WTC11 (cell line): ENCODE results near the gene APBA1. TPM values are rescaled to one million over a fixed set of nuclear protein-coding genes. Genes with fewer than 3 reads are reported as not detected.

Experiments
- ATAC-seq: fragments of 200-7000 bp; cut with Tn5 transposase; 2 replicates; pipeline ENCODE4 v1.10.0; 2021; ENCODE audit warnings: mild to moderate bottlenecking, moderate library complexity
- CTCF ChIA-PET: fragments of 300-600 bp; sonication (Branson Sonifier 250); formaldehyde crosslinking; loops from one replicate; lab custom pipeline; 2021; ENCODE audit warnings: antibody characterized with exemption; lab: Charles Lee
- POLR2A ChIA-PET: fragments of 350-600 bp; sonication (Branson Sonifier 250); formaldehyde crosslinking; loops from one replicate; lab custom pipeline; 2021; ENCODE audit warnings: antibody characterized with exemption; lab: Charles Lee
- DNase-seq: peaks from one replicate; pipeline ENCODE4 v3.0.0; 2021; ENCODE audit warnings: low spot score
- H3K27ac Mint-ChIP-seq: 2 replicates; pipeline ENCODE4 v1.8.0; 2021; ENCODE audit warnings: mixed read lengths
- H3K27me3 Mint-ChIP-seq: 2 replicates; pipeline ENCODE4 v1.8.0; 2021; ENCODE audit warnings: low read depth, mild to moderate bottlenecking, moderate library complexity, mixed read lengths
- H3K36me3 Mint-ChIP-seq: 2 replicates; pipeline ENCODE4 v1.8.0; 2021; ENCODE audit warnings: mixed read lengths
- H3K4me1 Mint-ChIP-seq: 2 replicates; pipeline ENCODE4 v1.8.0; 2022; ENCODE audit warnings: mixed read lengths
- H3K4me3 Mint-ChIP-seq: 2 replicates; pipeline ENCODE4 v1.8.0; 2021; ENCODE audit warnings: mild to moderate bottlenecking, moderate library complexity, mixed read lengths
- H3K9me3 Mint-ChIP-seq: 2 replicates; pipeline ENCODE4 v1.8.0; 2021; ENCODE audit warnings: mixed read lengths
- AFF4 ChIP-seq: sonication (generic); formaldehyde crosslinking; IDR thresholded peaks from 2 replicates; pipeline ENCODE4 v1.8.1; 2023; ENCODE audit warnings: mild to moderate bottlenecking, missing genetic modification reagents, borderline replicate concordance
- CREB1 ChIP-seq: sonication (generic); formaldehyde crosslinking; IDR thresholded peaks from 2 replicates; pipeline ENCODE4 v1.8.0; 2023; ENCODE audit warnings: mild to moderate bottlenecking, missing genetic modification reagents
- CTCF ChIP-seq: fragments of 200-600 bp; IDR thresholded peaks from 2 replicates; pipeline ENCODE4 v1.8.0; 2022; ENCODE audit warnings: antibody characterized with exemption
- E2F1 ChIP-seq: sonication (generic); formaldehyde crosslinking; IDR thresholded peaks from 2 replicates; pipeline ENCODE4 v1.8.0; 2022; ENCODE audit warnings: mild to moderate bottlenecking, missing genetic modification reagents
- ELF4 ChIP-seq: sonication (generic); formaldehyde crosslinking; IDR thresholded peaks from 2 replicates; pipeline ENCODE4 v1.8.1; 2022; ENCODE audit warnings: low read depth, mild to moderate bottlenecking, moderate library complexity, missing genetic modification reagents
- FOXP1 ChIP-seq: sonication (generic); formaldehyde crosslinking; IDR thresholded peaks from 2 replicates; pipeline ENCODE4 v1.8.0; 2022; ENCODE audit warnings: missing genetic modification reagents, mild to moderate bottlenecking, moderate library complexity, borderline replicate concordance
- JAZF1 ChIP-seq: fragments of 250-450 bp; sonication (Bioruptor Pico); IDR thresholded peaks from 2 replicates; pipeline ENCODE4 v1.9.0; 2021; ENCODE audit warnings: moderate library complexity, mild to moderate bottlenecking, inconsistent platforms
- MLX ChIP-seq: sonication (generic); formaldehyde crosslinking; IDR thresholded peaks from 2 replicates; pipeline ENCODE4 v1.8.1; 2023; ENCODE audit warnings: mild to moderate bottlenecking, missing genetic modification reagents, moderate library complexity
- NFATC4 ChIP-seq: fragments of 250-450 bp; sonication (Bioruptor Pico); IDR thresholded peaks from 2 replicates; pipeline ENCODE4 v1.9.0; 2021; ENCODE audit warnings: mild to moderate bottlenecking
- NR2C2 ChIP-seq: sonication (generic); formaldehyde crosslinking; IDR thresholded peaks from 2 replicates; pipeline ENCODE4 v1.8.0; 2022; ENCODE audit warnings: mild to moderate bottlenecking, missing genetic modification reagents
- OVOL2 ChIP-seq: fragments of 250-450 bp; sonication (Bioruptor Pico); IDR thresholded peaks from 2 replicates; pipeline ENCODE4 v1.9.0; 2021; ENCODE audit warnings: mild to moderate bottlenecking, borderline replicate concordance
- PRRX2 ChIP-seq: fragments of 250-450 bp; sonication (Bioruptor Pico); IDR thresholded peaks from 2 replicates; pipeline ENCODE4 v1.8.0; 2021; ENCODE audit warnings: mild to moderate bottlenecking
- SMAD4 ChIP-seq: sonication (generic); formaldehyde crosslinking; IDR thresholded peaks from 2 replicates; pipeline ENCODE4 v1.8.0; 2022; ENCODE audit warnings: mild to moderate bottlenecking, missing genetic modification reagents
- SP1 ChIP-seq: sonication (generic); formaldehyde crosslinking; conservative IDR thresholded peaks from 2 replicates; pipeline ENCODE4 v1.8.1; 2022; ENCODE audit warnings: missing genetic modification reagents
- ZBTB43 ChIP-seq: sonication (generic); formaldehyde crosslinking; IDR thresholded peaks from 2 replicates; pipeline ENCODE4 v1.8.1; 2023; ENCODE audit warnings: mild to moderate bottlenecking, missing genetic modification reagents
- ZNF232 ChIP-seq: sonication (generic); formaldehyde crosslinking; IDR thresholded peaks from 2 replicates; pipeline ENCODE4 v1.8.0; 2022; ENCODE audit warnings: mild to moderate bottlenecking, missing genetic modification reagents
- ZNF263 ChIP-seq: sonication (generic); formaldehyde crosslinking; IDR thresholded peaks from 2 replicates; pipeline ENCODE4 v1.8.1; 2022; ENCODE audit warnings: low read depth, mild to moderate bottlenecking, moderate library complexity, missing genetic modification reagents
- total RNA-seq: library from RNA; stranded (reverse); gene quantifications from 3 replicates; pipeline ENCODE4 v1.2.3, GENCODE V29; 2021

The APBA1 gene
- total RNA-seq, 1 experiment from 2014 or later, result 0.94 TPM

GRCh38 chr9:69425136-69425801 lies 246.9 kb downstream of the APBA1 start (continued):
- TF ChIP-seq MLX (CRISPR knock-in tag), result no peak
- TF ChIP-seq, all 79 proteins: peak for 0

GRCh38 chr9:69421908-69422801 lies 250.0 kb downstream of the APBA1 start:
- Mint-ChIP-seq H3K9me3 (peaks cover 32% of the 10 kb centered on the region), H3K36me3 (peaks cover 30% of the 10 kb centered on the region), H3K4me3 (no peak overlapping the region), H3K27me3 (peaks cover 8% of the 10 kb centered on the region; the same call in 1 of the 2 replicates), H3K4me1 (peaks cover 11% of the 10 kb centered on the region), H3K27ac (no peak overlapping the region)
- ChIA-PET POLR2A (interaction anchor here (0.6 to 1.0 kb wide), 2 partner anchors 126 to 387 kb away, joined by 3 read pairs; no protein-coding TSS in a partner anchor), CTCF (interaction anchor here (0.8 to 5.5 kb wide), 22 partner anchors 9 to 509 kb away, joined by 3 to 65 read pairs (median 5); partner anchors contain the start of gene APBA1)
- TF ChIP-seq CTCF (peak; percentile 83), ZNF232 (peak; percentile 34; the same call in 1 of the 2 replicates), ZBTB43 (CRISPR knock-in tag) (peak; percentile 69), JAZF1 (no peak), AFF4 (CRISPR knock-in tag) (no peak)
- peak; percentile 86 for ATAC-seq
- peak; percentile 69 for DNase-seq

GRCh38 chr9:69420611-69421270 lies 251.4 kb downstream of the APBA1 start:
- H3K9me3 Mint-ChIP-seq, result peaks cover 27% of the 10 kb centered on the region
- ATAC-seq, result no peak
- CTCF ChIA-PET, result interaction anchor here (2.0 to 5.5 kb wide), 4 partner anchors 114 to 197 kb away, joined by 5 to 65 read pairs (median 10); no protein-coding TSS in a partner anchor
- POLR2A ChIA-PET, result no interaction called here
- H3K27ac Mint-ChIP-seq, result no peak overlapping the region
- no peak for DNase-seq
- H3K36me3 Mint-ChIP-seq, result peaks cover 27% of the 10 kb centered on the region
- peaks cover 8% of the 10 kb centered on the region; the same call in 1 of the 2 replicates for H3K27me3 Mint-ChIP-seq
- peaks cover 8% of the 10 kb centered on the region; the same call in 1 of the 2 replicates for H3K4me1 Mint-ChIP-seq
- H3K4me3 Mint-ChIP-seq, result no peak overlapping the region
- TF ChIP-seq FOXP1 (CRISPR knock-in tag) (no peak), OVOL2 (CRISPR knock-in tag) (no peak), CREB1 (CRISPR knock-in tag) (no peak), NFATC4 (CRISPR knock-in tag) (no peak), SMAD4 (no peak), ZNF263 (CRISPR knock-in tag) (no peak), CTCF (no peak), PRRX2 (no peak), E2F1 (CRISPR knock-in tag) (no peak), ELF4 (no peak), SP1 (CRISPR knock-in tag) (no peak), NR2C2 (CRISPR knock-in tag) (no peak)
